Measurements from ENCODE around the gene KCNG2.

GRCh38 chr18:79850731-79851130 is 53.0 kb downstream of the KCNG2 start:
- TF ChIP-seq CTCF (IDR thresholded peaks at IDR 0.05; ENCODE audit: insufficient read depth, low read length, poor library complexity, severe bottlenecking), result no peak
- no peak for TF ChIP-seq EZH2phosphoT487 (conservative IDR thresholded peaks at IDR 0.05; ENCODE audit: low read length)

All from SU-DHL-6 (cell line).